GM20000 (cell line): ENCODE results near the gene LRIG1.

Experiments used
- DNase-seq: peaks from one replicate; pipeline ENCODE4 v3.0.0; 2012; ENCODE audit warnings: low spot score
- CTCF ChIP-seq: IDR thresholded peaks from 2 replicates; pipeline ENCODE4 v1.5.1; 2012; ENCODE audit warnings: mild to moderate bottlenecking, control low read depth; ENCODE audit errors: extremely low read depth, missing control alignments

Gene LRIG1

DNA sequence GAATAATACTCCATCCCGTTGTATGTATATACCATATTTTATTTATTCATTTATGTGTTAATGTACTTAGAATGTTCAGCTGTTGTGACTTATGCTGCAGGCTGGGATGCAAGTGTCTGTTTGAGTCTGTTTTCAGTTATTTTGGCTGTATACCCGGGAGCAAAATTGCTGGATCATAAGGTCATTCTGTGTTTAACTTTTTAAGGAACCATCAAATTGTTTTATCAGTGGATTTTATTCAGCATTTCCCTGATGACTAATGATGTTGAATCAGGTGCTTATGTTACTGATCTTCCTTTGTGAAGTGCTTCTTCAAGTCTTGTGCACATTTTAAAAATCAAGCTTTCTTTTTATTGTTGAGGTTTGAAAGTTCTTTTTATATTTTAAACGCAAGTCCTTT lies 161.9 kb downstream of the LRIG1 start:
- no peak for DNase-seq

DNA sequence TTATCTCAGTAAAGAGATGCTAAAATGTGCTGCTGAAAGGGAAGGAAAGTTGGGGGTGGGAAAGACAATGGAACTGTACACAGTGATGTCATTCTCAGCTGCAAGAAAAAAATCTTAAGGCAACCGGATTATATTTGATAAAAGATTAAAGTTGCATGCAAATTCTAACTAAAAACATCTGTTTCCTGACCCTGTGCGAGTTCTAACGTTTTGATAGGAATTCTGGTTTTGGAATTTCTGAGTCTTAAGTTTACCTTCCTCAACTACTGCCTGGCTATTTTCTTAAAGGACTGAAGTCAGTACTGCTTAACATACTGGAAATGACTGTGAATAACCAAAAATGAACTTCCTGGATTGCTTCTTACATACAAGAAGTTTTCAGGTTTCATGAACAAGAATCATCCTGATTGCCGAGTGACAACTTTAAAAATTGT lies 164.5 kb downstream of the LRIG1 start:
- TF ChIP-seq CTCF = no peak
- no peak for DNase-seq

More for the DNA sequence above, 161.9 kb downstream of the LRIG1 start:
- TF ChIP-seq CTCF = no peak

- no peak for TF ChIP-seq CTCF
- DNase-seq = no peak
These were observed 165.2 kb downstream of the LRIG1 start for GRCh38 chr3:66335671-66336070.
